ENCODE results near the gene NXPE1.

The NXPE1 gene

DNA sequence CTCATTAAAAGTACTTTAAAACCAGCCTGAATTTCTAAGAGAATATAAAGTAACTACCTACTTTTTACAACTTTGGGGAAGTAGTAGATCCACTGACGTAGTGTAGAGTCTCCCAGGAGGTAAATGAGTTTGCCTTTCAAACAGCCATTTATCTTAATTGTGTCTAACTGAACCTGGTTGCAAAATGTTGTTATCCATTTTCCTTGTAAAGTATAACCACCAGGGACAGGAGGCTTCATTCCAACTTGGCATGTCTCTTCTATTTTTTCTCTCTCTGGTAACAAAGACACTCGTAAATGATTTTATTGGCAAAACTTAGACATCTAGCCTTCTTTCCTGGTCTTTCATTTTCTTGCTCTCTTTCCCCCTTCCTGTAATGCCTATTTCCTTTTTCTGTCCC, 36.9 kb downstream of the NXPE1 start:
- Histone ChIP-seq H3K4me2 (ENCODE audit: low read length) (no peak overlapping the region), H3K79me2 (ENCODE audit: control insufficient read depth, low read length) (no peaks in the 10 kb centered on the region), H3K9me3 (ENCODE audit: control insufficient read depth, insufficient read depth, low read length) (peaks cover 8% of the 10 kb centered on the region; the same call in 1 of the 2 replicates), H3F3A (ENCODE audit: control insufficient read depth, insufficient read depth) (no peaks in the 10 kb centered on the region), H3K4me3 (ENCODE audit: low read length) (no peak overlapping the region), H3K27ac (ENCODE audit: low read depth, low read length) (no peak overlapping the region), H4K20me1 (ENCODE audit: control insufficient read depth, insufficient read depth, low read depth, low read length) (no peaks in the 10 kb centered on the region), H3K36me3 (ENCODE audit: control insufficient read depth, low read length) (no peaks in the 10 kb centered on the region), H3K27me3 (ENCODE audit: control insufficient read depth, low read length) (no peaks in the 10 kb centered on the region), H3K9me2 (replicated peaks; ENCODE audit: control insufficient read depth, low read length) (no peaks in the 10 kb centered on the region), H3K4me1 (ENCODE audit: control insufficient read depth, low read length) (0 out of 2 replicates have a peak, but pooled peaks cover 3% of the 10 kb centered on the region)
- TF ChIP-seq, protein P1, sequence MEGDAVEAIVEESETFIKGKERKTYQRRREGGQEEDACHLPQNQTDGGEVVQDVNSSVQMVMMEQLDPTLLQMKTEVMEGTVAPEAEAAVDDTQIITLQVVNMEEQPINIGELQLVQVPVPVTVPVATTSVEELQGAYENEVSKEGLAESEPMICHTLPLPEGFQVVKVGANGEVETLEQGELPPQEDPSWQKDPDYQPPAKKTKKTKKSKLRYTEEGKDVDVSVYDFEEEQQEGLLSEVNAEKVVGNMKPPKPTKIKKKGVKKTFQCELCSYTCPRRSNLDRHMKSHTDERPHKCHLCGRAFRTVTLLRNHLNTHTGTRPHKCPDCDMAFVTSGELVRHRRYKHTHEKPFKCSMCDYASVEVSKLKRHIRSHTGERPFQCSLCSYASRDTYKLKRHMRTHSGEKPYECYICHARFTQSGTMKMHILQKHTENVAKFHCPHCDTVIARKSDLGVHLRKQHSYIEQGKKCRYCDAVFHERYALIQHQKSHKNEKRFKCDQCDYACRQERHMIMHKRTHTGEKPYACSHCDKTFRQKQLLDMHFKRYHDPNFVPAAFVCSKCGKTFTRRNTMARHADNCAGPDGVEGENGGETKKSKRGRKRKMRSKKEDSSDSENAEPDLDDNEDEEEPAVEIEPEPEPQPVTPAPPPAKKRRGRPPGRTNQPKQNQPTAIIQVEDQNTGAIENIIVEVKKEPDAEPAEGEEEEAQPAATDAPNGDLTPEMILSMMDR (IDR thresholded peaks at IDR 0.05; ENCODE audit: low read depth, low read length, poor library complexity, severe bottlenecking): no peak
- TF ChIP-seq EZH2phosphoT487 (IDR thresholded peaks at IDR 0.05; ENCODE audit: borderline replicate concordance, low read length): no peak

DNA sequence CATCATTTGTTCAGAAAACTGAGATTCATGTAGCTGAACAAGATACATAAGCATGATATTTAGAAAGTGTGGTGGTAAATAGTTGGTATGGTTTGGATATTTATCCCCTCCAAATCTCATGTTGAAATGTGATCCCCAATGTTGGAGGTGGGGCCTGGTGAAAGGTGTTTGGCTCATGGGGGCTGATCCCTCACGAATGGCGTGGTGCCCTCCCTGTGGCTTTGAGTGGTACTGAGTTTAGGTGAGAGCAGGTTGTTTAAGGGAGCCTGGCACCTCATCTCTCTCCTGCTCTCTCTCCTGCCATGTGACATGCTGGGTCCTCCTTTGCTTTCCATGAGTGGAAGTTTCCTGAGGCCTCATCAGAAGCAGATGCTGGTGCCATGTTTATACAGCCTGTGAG, 48.1 kb downstream of the NXPE1 start:
- H3K4me1 ChIP-seq (ENCODE audit: control insufficient read depth, low read length): no peaks in the 10 kb centered on the region
- H3F3A ChIP-seq (ENCODE audit: control insufficient read depth, insufficient read depth): no peaks in the 10 kb centered on the region
- H3K79me2 ChIP-seq (ENCODE audit: control insufficient read depth, low read length): no peaks in the 10 kb centered on the region
- H3K36me3 ChIP-seq (ENCODE audit: control insufficient read depth, low read length): no peaks in the 10 kb centered on the region
- H3K4me3 ChIP-seq (ENCODE audit: low read length): no peak overlapping the region
- no peak overlapping the region for H3K27ac ChIP-seq (ENCODE audit: low read depth, low read length)
- H3K27me3 ChIP-seq (ENCODE audit: control insufficient read depth, low read length): no peaks in the 10 kb centered on the region
- H3K9me3 ChIP-seq (ENCODE audit: control insufficient read depth, insufficient read depth, low read length): no peaks in the 10 kb centered on the region
- TF ChIP-seq, protein P1 (IDR thresholded peaks at IDR 0.05; ENCODE audit: low read depth, low read length, poor library complexity, severe bottlenecking): no peak
- TF ChIP-seq EZH2phosphoT487 (IDR thresholded peaks at IDR 0.05; ENCODE audit: borderline replicate concordance, low read length): no peak
- no peak overlapping the region for H3K4me2 ChIP-seq (ENCODE audit: low read length)
- H3K9me2 ChIP-seq (replicated peaks; ENCODE audit: control insufficient read depth, low read length): no peaks in the 10 kb centered on the region
- no peaks in the 10 kb centered on the region for H4K20me1 ChIP-seq (ENCODE audit: control insufficient read depth, insufficient read depth, low read depth, low read length)

DNA sequence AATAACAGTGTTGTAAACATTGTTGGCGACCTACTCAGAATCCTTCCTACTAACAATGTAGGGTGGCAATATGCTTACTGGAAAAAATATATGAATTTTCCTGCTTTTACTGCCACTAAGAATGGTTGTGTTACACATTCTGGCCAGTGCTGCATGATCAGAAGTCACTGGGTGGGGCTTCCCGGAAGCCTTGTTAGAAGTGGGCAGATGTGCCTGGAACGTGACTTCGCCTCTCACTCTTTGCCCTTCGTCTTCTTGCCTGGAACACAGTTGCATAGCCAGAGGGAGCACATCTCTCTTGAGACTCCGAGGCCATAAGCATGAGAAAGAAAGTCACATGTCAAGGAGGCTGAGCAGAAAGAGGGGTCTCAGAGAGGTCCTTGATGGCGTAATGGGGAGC, 48.6 kb downstream of the NXPE1 start:
- Histone ChIP-seq H3K9me2 (replicated peaks; ENCODE audit: control insufficient read depth, low read length) (no peaks in the 10 kb centered on the region), H3K9me3 (ENCODE audit: control insufficient read depth, insufficient read depth, low read length) (no peaks in the 10 kb centered on the region), H3K4me3 (ENCODE audit: low read length) (no peak overlapping the region), H3K4me1 (ENCODE audit: control insufficient read depth, low read length) (no peaks in the 10 kb centered on the region), H3F3A (ENCODE audit: control insufficient read depth, insufficient read depth) (no peaks in the 10 kb centered on the region), H3K4me2 (ENCODE audit: low read length) (no peak overlapping the region), H3K27ac (ENCODE audit: low read depth, low read length) (no peak overlapping the region), H4K20me1 (ENCODE audit: control insufficient read depth, insufficient read depth, low read depth, low read length) (no peaks in the 10 kb centered on the region), H3K36me3 (ENCODE audit: control insufficient read depth, low read length) (no peaks in the 10 kb centered on the region), H3K27me3 (ENCODE audit: control insufficient read depth, low read length) (no peaks in the 10 kb centered on the region), H3K79me2 (ENCODE audit: control insufficient read depth, low read length) (no peaks in the 10 kb centered on the region)
- no peak for TF ChIP-seq EZH2phosphoT487 (IDR thresholded peaks at IDR 0.05; ENCODE audit: borderline replicate concordance, low read length)
- TF ChIP-seq, protein P1 (IDR thresholded peaks at IDR 0.05; ENCODE audit: low read depth, low read length, poor library complexity, severe bottlenecking): no peak

DNA sequence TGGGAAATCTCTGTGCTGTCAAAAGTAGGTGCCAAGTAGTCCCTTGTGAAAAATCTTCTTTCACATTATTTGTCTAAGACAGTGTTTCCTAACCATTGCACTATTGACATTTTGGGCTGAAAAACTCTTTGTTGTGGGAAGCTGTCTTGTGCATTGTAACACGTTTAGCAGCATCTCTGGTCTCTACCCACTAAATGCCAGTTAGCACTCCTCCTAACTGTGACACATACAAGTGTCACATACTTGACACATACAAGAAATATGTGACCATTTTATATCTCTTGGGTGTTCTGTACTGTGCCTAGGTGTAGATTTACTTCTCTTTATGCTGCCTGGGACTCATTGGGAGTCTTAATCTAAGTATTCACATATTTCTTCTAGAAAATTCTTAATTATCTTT, 57.8 kb downstream of the NXPE1 start:
- Histone ChIP-seq H3K79me2 (ENCODE audit: control insufficient read depth, low read length) (no peaks in the 10 kb centered on the region), H3K36me3 (ENCODE audit: control insufficient read depth, low read length) (no peaks in the 10 kb centered on the region), H3F3A (ENCODE audit: control insufficient read depth, insufficient read depth) (no peaks in the 10 kb centered on the region), H3K27me3 (ENCODE audit: control insufficient read depth, low read length) (no peaks in the 10 kb centered on the region), H3K9me3 (ENCODE audit: control insufficient read depth, insufficient read depth, low read length) (no peaks in the 10 kb centered on the region), H3K4me1 (ENCODE audit: control insufficient read depth, low read length) (no peaks in the 10 kb centered on the region), H3K4me2 (ENCODE audit: low read length) (no peak overlapping the region), H3K4me3 (ENCODE audit: low read length) (no peak overlapping the region), H3K27ac (ENCODE audit: low read depth, low read length) (no peak overlapping the region), H3K9me2 (replicated peaks; ENCODE audit: control insufficient read depth, low read length) (no peaks in the 10 kb centered on the region), H4K20me1 (ENCODE audit: control insufficient read depth, insufficient read depth, low read depth, low read length) (no peaks in the 10 kb centered on the region)
- TF ChIP-seq EZH2phosphoT487 (IDR thresholded peaks at IDR 0.05; ENCODE audit: borderline replicate concordance, low read length): no peak
- TF ChIP-seq, protein P1 (IDR thresholded peaks at IDR 0.05; ENCODE audit: low read depth, low read length, poor library complexity, severe bottlenecking): no peak
